GM13977 (cell line): ENCODE measurements around the gene GBA2.

Source experiments
- DNase-seq: peaks from one replicate; pipeline ENCODE4 v3.0.0; 2012; ENCODE audit warnings: low spot score
- in situ Hi-C: fragments of 300-500 bp; cut with MboI; formaldehyde crosslinking; loops from one replicate; pipeline ENCODE4 v1.12.0; 2022; ENCODE audit warnings: low sequenced_read_pairs, low pct_unique_long_range_greater_than_20kb, mixed read lengths, inconsistent platforms; ENCODE audit not compliant: unreplicated experiment
- TF ChIP-seq, protein P1 (sequence below): IDR thresholded peaks from 2 replicates; pipeline ENCODE4 v1.5.1; 2012; ENCODE audit warnings: mild to moderate bottlenecking, control low read depth; ENCODE audit not compliant: insufficient read depth; ENCODE audit errors: extremely low read depth, missing control alignments

GBA2 gene

DNA sequence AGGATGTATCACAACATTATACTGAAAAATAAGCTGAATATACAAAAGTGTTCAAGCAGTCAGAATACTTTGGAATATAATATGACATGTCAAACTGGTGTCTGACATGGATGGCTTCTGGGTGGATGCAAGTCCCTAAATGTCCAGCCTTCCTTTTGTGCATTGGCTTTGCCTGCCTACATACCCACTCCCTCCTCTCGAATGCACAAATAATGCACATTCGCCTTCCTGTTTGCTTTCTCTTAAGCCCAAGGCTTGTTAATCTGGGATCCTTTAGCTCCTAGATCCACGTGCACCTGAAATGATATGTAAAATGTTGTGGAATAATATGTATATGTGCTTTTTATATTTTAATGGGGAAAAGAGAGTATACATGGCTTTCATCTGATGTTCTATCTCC is 29.5 kb upstream of the GBA2 start:
- in situ Hi-C loops, result no loop called here
- DNase-seq, result no peak
- TF ChIP-seq, protein P1, sequence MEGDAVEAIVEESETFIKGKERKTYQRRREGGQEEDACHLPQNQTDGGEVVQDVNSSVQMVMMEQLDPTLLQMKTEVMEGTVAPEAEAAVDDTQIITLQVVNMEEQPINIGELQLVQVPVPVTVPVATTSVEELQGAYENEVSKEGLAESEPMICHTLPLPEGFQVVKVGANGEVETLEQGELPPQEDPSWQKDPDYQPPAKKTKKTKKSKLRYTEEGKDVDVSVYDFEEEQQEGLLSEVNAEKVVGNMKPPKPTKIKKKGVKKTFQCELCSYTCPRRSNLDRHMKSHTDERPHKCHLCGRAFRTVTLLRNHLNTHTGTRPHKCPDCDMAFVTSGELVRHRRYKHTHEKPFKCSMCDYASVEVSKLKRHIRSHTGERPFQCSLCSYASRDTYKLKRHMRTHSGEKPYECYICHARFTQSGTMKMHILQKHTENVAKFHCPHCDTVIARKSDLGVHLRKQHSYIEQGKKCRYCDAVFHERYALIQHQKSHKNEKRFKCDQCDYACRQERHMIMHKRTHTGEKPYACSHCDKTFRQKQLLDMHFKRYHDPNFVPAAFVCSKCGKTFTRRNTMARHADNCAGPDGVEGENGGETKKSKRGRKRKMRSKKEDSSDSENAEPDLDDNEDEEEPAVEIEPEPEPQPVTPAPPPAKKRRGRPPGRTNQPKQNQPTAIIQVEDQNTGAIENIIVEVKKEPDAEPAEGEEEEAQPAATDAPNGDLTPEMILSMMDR, result no peak

DNA sequence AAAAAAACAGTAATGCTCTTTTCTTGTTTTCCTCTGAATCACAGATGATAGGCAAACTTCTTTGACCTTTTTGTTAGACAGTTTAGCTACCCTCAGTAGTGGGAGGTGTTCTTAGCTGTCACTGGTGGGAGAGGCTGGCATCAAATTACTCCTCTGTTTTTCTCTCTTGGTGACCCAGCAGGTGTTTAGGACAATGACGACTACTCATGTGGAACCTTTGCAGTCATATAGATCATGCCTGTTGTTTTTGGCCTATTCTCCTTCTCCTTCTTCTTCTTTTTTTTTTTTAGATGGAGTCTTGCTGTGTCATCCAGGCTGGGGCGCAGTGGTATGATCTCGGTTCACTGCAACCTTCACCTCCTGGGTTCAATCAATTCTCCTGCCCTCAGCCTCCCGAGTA is 27.0 kb upstream of the GBA2 start:
- in situ Hi-C loops, result no loop called here
- DNase-seq, result no peak
- TF ChIP-seq, protein P1, result no peak

DNA sequence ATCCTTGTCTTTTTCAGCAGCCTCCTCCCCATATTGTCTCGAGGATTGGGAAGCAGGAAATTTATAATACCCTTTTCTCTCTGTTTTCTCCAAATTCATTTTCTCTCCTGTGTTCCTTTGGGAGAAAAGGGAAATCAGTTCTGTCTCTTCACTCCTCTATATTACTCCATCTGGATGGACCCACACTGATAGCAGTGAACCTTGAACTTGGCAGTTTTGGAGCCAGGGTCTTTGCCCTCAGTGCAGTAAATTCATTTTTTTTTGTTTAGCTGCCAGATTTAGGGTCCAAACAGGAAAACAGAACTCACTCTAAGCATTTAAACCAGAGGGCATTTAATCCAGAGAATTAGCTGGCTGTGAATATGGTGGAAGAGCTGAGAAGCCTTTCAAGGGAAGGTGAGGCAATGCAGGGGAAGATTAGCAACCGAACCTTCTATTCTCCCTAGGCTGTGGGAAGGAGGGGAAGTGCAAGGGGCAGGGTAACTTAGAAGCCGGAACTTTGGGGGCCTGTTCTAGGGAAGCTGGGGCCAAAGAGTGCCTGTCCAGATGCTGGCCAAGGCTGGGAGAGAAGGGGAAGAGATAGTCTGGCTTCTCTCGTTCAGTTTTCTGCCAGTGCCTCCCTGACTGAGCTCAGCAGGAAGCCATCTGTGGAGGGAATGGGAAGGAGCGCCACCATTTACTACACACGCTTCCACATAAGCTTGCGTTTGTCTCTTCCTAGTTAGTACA is 26.0 kb upstream of the GBA2 start:
- no peak for DNase-seq
- TF ChIP-seq, protein P1, result no peak
- in situ Hi-C loops, result no loop called here

DNA sequence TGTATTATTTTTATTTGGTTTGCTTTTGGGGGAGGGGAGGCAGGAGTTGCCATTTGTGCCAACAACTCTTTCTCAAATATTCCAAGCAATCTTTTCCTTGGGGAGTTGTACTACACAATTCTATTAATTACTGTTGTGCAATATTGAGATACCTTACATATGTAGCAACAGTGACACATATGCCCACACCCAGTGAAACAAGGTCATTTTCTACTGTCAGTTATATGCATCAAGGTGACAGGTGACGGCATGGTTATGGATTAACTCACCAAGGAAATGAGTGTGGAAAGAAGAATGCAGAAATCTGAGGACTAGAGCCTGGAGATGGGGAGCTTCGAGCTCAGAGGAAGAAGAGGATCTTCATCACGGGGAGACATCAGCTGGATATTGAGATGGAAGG is 22.9 kb upstream of the GBA2 start:
- in situ Hi-C loops, result no loop called here
- no peak for DNase-seq
- TF ChIP-seq, protein P1, result no peak

DNA sequence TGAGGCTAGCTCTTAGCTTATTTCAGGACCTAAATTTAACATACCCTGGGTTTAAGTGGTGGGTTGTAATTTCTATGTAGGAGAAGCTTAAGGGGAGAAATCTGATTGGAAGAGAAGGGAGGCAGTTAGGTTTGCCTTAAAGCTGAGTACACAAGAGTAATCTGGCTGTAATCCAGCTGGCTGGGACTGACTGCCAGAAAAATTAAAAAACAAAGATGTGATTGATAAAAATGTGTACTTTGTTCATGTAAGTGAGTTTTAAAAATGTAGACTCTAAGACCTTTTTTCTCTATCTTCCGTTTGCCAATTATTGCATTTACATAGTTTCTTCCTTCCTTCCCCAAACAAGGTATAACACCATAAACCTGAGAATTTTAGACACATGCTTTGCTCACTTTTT is 22.5 kb upstream of the GBA2 start:
- no peak for DNase-seq
- TF ChIP-seq, protein P1, result no peak

DNA sequence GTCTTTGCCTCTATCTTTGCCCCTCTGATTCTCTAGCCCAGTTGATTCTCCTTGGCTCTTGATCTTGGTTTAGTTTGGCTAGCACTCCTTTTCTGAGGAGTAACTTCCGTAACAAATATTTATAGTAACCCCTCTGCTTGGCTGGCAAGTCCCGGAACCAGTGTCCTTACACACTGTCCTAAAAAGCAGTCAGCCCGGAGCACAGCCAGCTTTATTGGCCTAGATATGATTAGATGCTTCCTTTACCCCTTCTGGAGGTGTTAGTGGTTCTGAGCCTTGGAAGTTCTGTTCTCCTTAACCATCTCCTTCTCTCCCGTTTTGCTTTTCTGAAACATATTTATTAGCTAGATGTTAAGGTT is 22.0 kb upstream of the GBA2 start:
- TF ChIP-seq, protein P1, result no peak
- no peak for DNase-seq
- in situ Hi-C loops, result no loop called here

More for the DNA sequence above, 22.5 kb upstream of the GBA2 start:
- in situ Hi-C loops, result no loop called here
